GM19035 (cell line): Measurements from ENCODE around the gene PPP2R5C.
"Not testable (repeated sequence)": the region's sequence is repeated elsewhere in the genome, so short reads cannot be mapped to it uniquely, and the experiment has no call there.

Experiments
- ATAC-seq: cut with Tn5 transposase; IDR thresholded peaks from one replicate; pipeline ENCODE4 v1.9.1; 2021; ENCODE audit not compliant: unreplicated experiment

The PPP2R5C gene

DNA sequence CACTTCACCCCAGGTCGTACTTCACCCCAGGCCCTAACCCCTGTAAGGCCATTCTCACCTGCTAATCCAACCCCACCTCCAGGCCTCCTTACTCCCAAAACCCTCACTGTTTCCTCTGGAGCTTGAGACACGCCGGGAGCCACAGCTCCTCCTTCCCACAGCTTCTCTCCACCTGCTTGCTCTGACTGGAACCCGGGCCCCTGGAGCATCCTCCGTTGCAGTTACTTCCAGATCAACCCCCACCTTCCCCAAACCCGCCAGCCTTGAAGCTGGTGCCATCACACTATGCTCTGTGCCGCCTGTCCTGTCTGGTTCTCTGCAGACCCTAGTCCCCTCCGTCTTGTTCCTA is 34.6 kb upstream of the PPP2R5C start:
- no peak for ATAC-seq

DNA sequence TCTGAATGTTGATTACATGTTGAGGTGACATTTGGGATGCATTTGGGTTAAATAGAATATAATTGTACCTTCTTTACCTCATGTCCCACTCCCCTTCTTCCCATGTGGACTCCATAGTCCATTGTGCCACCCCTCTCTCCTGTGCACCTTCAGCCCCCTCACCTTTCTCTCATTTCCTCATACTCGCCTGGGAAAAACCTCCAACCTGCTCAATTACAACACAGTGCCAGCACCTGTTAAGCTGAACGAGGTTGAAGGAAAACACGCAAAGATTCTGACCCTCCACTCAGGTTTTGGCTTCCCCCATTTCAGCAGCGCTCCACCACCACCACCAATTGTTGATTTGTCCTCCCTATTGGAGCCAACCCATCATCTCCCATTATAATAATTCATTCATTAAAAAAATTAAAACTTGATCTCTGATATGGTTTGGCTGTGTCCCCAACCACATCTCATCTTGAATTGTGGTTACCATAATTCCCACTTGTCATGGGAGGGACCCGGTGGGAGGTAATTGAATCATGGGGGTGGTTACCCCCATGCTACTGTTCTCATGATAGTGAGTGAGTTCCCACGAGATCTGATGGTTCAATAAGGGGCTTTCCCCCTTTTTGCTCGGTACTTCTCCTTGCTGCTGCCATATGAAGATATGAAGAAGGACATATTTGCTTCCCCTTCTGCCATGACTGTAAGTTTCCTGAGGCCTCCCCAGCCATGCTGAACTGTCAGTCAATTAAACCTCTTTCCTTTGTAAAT is 33.7 kb upstream of the PPP2R5C start:
- no peak for ATAC-seq

DNA sequence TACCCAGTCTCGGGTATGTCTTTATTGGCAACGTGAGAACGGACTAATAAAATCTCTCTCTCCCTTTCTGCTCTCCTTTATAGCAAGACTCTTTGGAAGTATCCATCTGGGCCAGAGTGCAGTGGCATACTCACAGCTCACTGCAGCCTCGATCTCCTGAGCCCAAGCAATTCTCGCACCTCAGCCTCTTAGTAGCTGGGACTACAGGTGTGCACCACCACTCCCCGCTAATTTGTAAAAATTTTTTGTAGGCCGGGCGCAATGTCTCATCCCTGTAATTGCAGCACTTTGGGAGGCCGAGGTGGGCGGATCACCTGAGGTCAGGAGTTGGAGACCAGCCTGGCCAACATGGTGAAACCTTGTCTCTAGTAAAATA is 33.2 kb upstream of the PPP2R5C start:
- ATAC-seq: no peak

DNA sequence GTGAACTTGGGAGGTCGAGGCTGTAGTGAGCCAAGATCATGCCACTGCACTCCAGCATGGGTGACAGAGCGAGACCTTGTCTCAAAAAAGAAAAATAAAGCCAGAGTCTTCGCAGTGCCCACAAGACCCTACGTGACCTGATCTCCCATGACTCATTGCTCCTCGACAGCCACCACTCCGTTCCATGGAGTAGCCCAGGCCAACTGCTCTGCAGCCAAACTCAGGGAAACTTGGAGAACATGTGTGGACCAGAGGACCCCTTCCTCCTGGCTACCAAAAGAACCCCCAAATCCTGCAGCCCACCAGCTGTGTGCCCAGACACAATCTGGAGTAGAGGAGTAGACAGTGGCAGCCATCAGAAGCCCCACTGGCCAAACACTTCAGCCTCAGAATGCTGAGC is 32.1 kb upstream of the PPP2R5C start:
- no peak for ATAC-seq

DNA sequence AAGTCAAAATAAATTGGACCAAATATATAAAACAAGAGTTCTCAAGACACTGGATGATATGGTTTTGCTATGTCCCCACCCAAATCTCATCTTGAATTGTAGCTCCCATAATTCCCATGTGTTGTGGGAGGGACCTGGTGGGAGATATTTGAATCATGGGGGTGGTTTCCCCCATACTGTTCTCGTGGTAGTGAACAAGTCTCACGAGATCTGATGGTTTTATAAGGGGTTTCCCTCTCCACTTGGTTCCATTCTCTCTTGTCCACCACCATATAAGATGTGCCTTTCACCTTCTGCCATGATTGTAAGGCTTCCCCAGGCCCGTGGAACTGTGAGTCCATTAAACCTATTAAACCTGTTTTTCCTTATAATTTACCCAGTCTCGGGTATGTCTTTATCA is 31.4 kb upstream of the PPP2R5C start:
- not testable (repeated sequence) for ATAC-seq

DNA sequence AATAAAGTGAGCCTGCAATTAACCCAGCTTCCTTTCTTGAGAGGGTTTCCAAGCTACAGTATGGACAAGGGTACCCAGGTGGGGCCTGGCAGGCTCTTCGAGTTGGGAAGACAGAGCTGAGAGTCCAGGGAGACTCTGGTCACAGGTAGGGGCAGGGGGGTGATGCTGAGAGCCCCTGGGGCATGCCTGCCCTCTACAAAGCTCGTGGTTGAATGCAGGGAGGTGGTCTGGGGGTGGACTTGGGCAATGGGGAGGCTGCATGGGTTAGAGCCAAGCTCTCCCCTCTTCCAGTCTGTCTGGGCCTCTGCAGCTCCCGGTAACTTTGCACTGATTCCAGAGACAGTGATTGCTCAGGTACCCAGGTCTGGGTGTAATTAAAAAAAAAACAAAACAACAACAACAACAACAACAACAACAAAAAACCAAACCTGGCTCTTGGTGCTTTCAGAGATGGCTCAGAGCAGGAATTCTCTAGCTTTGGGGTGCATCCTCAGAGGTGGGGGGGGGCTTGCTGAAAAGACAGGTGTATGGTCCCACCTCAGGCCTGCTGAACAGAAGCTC is 30.8 kb upstream of the PPP2R5C start:
- ATAC-seq: no peak

DNA sequence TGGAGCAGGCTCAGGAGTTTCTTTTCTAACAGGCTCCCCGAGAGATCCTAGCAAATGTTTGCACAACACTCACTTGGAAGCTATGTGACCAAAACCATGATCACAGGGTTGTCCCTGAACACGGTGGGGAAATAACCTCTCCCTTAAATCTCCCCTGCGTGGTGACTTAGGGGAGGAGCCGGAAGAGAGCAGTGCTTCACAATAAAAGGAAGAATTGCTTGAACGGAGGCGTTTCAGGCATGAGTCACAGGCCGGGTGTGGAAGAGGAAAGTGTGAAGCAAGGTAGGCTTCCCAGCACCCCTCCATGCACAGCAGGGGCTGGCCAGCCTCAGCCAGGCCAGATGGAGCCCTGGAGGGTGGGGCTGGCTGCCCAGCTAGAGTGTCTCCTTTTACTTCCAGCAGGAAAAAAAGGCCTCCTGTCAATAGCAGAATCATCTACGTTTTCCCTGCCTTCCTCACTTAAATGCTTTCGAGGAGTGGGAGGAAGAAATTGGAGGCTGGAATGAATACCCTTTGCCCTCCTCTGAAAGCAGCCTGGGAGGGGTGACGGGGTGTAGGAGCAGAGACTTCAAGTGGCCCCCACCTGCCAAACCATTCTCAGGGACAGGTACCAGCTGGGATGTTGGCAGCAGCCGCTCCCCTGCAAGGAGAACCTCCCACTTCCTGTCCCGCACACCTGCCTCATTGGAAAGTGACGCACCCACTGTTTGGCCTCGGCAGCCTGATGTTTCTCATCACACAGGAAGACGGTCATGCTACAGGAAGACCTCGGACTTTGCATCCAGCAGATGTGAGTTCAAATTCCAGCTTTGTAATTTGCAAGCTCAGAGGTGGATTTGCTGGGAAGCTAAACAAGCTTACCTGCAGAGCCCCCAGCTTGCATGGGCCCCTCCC is 30.1 kb upstream of the PPP2R5C start:
- ATAC-seq: no peak

DNA sequence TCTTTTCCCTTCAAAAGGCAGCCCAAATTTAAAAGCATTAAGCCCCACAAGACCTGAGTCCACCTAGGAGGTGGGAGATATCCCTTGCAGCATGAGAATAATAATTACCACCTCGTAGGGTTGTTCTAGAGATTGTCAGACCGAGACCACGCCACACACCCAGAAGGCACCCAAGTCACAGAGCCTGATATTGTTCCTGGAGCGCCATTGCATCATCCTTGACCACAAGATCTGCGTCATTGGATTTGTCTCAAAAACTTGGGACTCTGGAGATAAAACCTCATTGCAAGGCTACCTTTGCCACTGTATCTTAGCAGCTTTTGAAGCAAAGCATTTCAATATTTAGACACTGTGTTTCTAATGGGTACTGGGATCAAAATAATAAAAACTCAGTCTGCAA is 29.4 kb upstream of the PPP2R5C start:
- no peak for ATAC-seq

DNA sequence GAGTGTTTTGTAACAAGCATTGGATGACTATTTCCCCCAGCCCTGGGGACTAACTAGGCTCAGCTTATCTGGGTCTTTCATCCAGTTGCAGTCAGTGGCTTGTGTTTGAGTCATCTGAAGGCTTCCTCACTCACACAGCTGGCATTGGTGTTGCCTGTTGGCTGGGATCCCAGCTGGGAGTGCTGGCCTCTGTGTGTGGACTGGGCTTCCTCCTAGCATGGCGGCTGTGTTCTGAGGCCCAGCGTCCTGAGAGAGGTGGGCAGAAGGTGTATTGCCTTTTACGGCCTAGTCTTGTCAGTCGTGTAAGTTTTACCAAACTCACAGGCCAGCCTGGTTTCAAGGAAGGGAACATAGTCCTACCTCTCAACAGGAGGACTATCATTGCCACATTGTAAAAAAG is 28.3 kb upstream of the PPP2R5C start:
- ATAC-seq: no peak

DNA sequence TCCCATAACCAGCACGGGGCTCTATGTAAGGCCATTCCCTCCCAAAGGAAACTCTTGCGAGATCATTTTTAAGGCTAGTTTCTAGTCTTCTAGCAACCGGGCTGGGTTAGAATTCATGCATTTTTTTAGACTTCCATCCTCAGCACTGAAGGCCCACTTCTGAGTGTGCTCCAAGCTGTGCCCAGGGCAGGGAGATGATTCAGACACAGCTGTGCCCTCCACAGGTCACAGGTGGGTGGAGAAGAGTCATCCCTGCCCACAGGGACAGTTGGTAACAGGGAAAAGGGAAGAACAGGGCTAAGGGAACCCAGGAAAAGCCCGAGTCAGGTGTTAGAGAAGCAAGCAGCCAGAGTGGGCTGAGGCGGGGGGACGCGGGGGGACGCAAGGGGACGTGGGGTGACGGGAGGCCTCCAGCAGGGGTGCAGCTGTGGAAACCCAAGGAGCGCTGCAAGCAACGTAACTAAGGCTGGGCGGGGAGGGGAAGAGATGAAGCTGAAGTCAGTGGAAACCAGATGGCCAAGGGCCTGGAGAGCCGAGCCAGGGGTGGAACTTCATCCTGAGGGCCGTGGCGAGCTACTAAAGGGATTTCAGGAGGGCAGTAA is 27.2 kb upstream of the PPP2R5C start:
- no peak for ATAC-seq

DNA sequence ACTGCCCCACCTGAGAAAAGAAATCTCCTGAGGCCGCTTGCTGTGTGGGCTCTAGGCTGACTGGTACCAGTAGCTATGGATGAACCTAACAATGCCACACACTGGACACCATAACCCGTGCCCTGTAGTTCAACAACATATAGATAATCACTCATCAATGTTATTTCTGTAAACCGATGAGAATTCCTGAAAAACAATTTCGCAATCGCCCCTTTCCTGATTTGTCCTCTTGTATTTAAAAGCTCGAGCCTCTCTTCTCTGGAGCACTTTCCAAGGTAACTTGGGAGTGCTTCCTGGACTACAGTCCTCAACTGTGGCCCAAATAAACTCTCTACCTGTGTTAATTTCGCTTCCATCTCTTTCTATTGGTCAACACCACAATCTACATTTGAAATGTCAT is 26.1 kb upstream of the PPP2R5C start:
- no peak for ATAC-seq

DNA sequence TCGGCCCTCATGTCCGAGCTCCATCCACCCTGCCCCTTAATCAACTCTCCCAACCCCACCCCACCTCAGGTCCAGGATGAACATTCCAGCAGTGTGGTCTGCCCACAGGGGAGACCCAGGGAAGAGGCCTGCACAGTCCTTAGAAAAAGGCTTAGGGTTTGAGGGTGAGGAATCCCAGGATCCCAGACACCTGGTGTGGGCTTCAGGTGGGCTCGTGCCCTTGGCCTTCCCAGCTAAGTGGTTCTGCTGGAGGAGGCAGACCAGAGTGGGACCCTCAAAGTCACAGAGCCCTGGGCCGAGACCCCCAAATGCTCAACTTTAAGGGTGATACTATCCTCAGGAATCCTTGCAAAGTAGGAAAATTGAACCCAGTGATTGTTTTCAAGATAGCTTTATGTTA is 25.4 kb upstream of the PPP2R5C start:
- ATAC-seq: no peak

DNA sequence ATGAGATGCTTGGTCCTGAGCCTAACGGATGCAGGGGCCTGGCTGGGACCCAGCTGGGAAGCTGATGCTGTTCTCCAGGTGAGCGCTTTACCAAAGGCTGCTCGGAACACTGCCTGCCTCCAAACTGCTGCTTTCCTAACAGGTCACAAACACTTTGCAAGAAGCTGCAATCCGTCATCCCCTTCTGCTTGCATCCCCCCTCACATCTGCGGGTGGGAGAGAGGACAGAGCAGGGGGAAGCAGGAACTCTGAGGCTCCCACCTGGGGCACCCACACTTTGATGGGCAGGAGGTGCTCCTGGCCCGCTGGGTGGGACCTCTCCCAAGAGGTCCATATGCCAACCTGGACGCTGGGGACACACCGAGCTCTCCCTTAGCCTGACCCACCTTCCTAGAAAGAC is 24.9 kb upstream of the PPP2R5C start:
- ATAC-seq: no peak

DNA sequence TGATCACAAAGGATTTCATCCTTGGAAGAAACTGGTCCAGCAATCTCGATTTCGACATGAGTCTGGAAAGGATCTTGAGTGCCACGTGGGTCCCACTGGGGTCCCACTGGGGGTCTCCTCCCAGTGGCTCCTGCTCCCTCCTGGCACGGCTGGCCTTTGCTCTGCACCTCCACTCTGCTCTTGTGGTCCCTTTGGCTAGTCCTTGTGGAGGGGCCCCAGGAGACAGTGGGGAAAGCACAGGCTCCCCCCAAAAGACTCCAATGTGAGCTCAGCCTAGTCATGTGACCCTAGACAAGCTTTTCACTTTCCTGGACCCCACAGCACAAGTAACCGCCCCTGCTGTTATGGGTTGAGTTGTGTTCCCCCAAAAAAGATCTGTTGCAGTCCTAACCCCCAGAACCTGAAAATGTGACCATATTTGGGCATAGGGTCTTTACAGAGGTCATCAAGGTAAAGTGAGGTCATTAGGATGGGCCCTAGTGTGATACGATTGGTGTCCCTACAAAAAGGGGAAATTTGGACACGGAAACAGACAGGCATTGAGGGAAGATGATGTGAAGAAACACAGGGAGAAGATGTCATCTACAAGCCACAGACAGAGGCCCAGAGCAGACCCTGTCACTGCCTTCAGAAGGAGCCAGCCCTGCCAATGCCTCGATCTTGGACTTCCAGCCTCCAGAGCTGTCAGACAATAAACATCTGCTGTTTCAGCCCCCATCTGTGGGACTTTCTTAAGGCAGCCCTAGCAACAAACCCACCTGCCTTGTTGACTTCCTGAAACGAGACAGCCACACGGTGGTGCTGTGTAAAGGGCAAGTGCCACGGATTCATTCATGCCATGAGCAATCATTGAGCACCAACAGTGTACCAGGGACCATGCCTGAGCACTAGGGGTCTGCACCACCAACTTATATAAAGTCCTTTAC is 23.8 kb upstream of the PPP2R5C start:
- ATAC-seq: no peak

DNA sequence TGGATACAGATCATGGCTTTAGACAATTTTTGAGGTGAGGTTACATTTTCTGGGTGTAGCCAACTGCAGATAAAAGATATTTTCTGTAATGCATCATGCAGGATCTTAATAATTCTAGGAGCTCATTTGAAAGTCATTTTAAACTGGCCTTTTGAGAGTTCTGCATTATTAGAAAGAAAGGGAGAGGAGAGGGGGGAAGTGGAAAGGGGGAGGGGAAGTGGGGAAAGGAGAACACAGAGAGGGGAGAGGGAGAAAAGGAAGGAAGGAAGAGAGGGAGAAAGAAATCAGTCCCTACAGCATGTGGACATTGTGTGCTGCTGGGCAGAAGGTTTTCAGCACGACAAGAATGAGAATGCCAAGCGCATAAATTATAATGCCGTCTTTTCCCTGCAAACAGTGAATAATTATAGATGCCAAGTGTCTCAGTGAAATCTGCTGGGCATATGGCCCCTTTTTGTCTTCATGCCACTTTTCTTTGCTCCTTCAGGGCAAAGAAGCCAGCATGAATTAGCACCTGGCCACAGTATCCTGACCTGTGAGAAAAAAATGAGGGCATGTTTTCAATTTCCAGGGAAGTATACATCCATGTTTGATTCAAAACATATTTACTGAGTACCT is 22.7 kb upstream of the PPP2R5C start:
- no peak for ATAC-seq

DNA sequence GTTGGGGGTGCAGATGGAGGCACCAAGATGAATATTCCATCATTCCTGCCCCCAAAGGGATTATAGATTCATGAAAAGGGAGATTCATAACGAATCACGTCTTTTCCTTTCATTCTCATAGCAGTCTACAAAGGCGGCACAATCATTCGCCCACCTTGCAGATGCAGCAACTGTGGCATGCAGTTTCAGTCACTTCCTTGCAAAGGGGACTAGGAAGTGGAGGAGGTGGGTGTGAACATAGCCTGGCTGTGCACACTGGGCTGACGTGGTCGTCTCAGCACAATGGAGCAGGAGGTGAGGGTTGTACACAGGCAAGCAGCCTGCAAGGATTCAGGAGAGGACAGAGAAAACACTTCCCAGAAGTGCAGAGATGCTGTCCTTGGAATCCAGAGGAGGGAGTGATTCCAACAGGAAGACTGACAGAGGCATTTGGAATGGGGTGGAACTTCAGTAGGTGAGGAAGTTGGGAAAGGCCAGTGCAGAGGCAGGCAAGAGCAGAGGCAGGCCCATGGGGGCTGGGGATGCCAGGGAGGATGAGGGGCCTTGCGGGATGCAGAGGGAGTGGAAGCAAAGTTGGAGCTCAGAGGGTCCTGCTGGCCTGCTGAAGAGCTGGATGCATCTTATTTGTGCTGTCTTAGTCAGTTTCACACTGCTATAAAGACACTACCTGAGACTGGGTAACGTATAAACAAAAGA is 21.9 kb upstream of the PPP2R5C start:
- ATAC-seq: no peak

DNA sequence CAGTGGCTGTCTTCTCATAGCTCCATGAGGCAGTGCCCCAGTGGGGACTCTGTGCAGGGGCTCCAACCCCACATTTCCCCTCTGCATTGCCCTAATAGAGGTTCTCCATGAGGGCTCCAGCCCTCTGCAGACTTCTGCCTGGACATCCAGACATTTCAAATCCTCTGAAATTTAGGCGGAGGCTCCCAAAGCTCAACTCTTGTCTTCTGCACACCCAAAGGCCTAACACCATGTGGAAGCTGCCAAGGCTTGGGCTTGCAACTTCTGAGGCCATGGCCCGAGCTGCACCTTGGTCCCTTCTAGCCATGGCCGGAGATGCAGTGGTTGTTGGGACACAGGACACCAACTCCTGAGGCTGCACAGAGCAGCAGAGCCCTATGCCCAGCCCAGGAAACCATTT is 20.5 kb upstream of the PPP2R5C start:
- ATAC-seq: no peak

DNA sequence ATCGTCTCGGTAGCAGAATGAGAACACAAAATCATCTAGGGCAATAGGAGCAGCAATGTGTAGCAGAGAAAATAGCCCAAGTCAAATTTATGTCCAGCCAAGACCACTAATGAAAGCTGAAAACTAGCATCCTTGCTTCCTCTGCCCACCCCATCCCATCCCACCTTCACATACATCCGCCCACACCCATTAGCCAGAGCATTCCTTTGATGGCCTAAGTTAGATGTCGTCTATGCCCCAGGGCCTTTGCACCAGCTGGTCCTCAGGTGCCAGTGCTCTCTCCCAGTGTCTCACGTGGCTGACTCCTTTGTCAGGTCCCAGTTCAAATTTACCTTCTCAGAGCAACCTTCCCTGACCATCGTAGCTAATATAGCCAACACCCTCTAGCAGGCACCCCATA is 17.8 kb upstream of the PPP2R5C start:
- no peak for ATAC-seq

DNA sequence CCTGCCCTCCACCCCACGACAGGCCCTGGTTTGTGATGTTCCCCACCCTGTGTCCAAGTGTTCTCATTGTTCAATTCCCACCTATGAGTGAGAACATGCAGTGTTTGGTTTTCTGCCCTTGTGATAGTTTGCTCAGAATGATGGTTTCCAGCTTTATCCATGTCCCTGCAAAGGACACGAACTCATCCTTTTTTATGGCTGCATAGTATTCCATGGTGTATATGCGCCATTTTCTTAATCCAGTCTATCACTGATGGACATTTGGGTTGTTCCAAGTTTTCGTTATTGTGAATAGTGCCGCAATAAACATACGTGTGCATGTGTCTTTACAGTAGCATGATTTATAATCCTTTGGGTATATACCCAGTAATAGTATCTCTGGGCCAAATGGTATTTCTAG is 17.1 kb upstream of the PPP2R5C start:
- ATAC-seq: not testable (repeated sequence)

DNA sequence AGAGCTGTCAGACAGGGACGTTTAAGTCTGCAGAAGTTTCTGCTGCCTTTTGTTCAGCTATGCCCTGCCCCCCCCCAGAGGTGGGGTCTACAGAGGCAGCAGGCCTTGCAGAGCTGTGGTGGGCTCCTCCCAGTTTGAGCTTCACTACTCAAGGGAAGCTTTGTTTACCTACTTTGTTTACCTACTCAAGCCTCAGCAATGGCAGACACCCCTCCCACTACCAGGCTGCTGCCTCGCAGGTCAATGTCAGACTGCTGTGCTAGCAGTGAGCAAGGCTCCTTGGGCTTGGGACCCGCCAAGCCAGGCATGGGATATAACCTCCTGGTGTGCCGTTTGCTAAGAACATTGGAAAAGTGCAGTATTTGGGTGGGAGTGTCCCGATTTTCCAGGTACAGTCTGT is 11.8 kb upstream of the PPP2R5C start:
- ATAC-seq: not testable (repeated sequence)
